Right lobe of liver (tissue), 6 donors: ENCODE results near the gene SUFU. TPM values are rescaled to one million over a fixed set of nuclear protein-coding genes. Genes with fewer than 3 reads are reported as not detected.

Experiments
- ATAC-seq, 4 donors: fragments of 200-7000 bp; cut with Tn5 transposase; one replicate each; pipeline ENCODE4 v1.9.1; 2020; ENCODE audit warnings: mild to moderate bottlenecking in 4 of 4, moderate library complexity in 4 of 4
- DNase-seq, 3 donors: peaks; one replicate each; pipeline ENCODE4 v3.0.0-alpha.2; 2020
- H3K27ac ChIP-seq, 3 donors: fragments of 200-600 bp; one replicate each; pipeline ENCODE4 v1.8.0; 2022
- H3K27me3 ChIP-seq, 2 donors: fragments of 200-600 bp; one replicate each; pipeline ENCODE4 v1.8.0; 2022
- H3K36me3 ChIP-seq, 4 donors: fragments of 200-600 bp; sonication (generic) in 1 of 4; one replicate each; pipeline versions ENCODE4 v1.5.1 to v1.8.0; 2017 to 2022; ENCODE audit warnings: control low read depth in 1 of 4
- H3K4me1 ChIP-seq, 4 donors: fragments of 200-600 bp; sonication (generic) in 1 of 4; one replicate each; pipeline versions ENCODE4 v1.5.1 to v1.8.0; 2017 to 2022; ENCODE audit warnings: control low read depth in 1 of 4
- H3K4me3 ChIP-seq, 3 donors: fragments of 200-600 bp; one replicate each; pipeline ENCODE4 v1.8.0; 2022
- H3K9me3 ChIP-seq, 4 donors: fragments of 200-600 bp; sonication (generic) in 1 of 4; one replicate each; pipeline versions ENCODE4 v1.5.1 to v1.8.0; 2017 to 2022; ENCODE audit warnings: control low read depth in 1 of 4
- CTCF ChIP-seq, 4 donors: fragments of 200-600 bp in 3 of 4; fragments of 450-650 bp in 1 of 4; IDR thresholded peaks; one replicate each; pipeline versions ENCODE4 v1.5.1 to v1.8.0; 2016 to 2022; ENCODE audit warnings: antibody characterized with exemption in 4 of 4, mild to moderate bottlenecking in 2 of 4
- POLR2A ChIP-seq: fragments of 450-650 bp; IDR thresholded peaks from one replicate; pipeline ENCODE4 v1.6.1; 2017; ENCODE audit warnings: antibody characterized with exemption, mild to moderate bottlenecking
- WGBS: methylation state at CpG from one replicate; pipeline ENCODE4 v1.1.6; 2018; ENCODE audit warnings: low coverage, low lambda C conversion rate; ENCODE audit not compliant: insufficient coverage; ENCODE audit errors: missing lambda C conversion rate; 5-methylcytosine and 5-hydroxymethylcytosine counted together
- intact Hi-C, 2 donors: fragments of 100-400 bp; cut with DNase I; formaldehyde crosslinking; loops; one replicate each; pipeline versions ENCODE4 v1.11.2 to v1.14.1; 2022
- total RNA-seq, 6 experiments: library from RNA; depleted of rRNA in 2 of 6; stranded (reverse); fragments of >200 nt in 2 of 6; fragmentation: NEBNext Ultra II Directional in 3 of 6; extraction: Animal tissue kit (Norgen Biotek cat#: 25700) in 3 of 6; gene quantifications; one replicate each; pipeline versions ENCODE4 v1.1.0 to v1.2.4, GENCODE V29; 2016 to 2023
- donor health status: DM: no; HTN: yes; CAD: no.
- donor health status: DM: no; HTN: no; CAD: no.
- donor health status: DM: no; HTN: no; CAD: no.
- donor health status: DM: no; HTN: yes; CAD: no.
- donor health status: DM: no; HTN: yes; CAD: no.

SUFU gene
- total RNA-seq, 6 experiments from 2014 or later = 4.2 to 6.2 (median 5.1) TPM

GRCh38 chr10:102519246-102519825 lies 15.6 kb downstream of the SUFU start:
- peaks cover 0 to 3% (median 0%) of the 10 kb centered on the region in 4 donors for H3K4me1 ChIP-seq
- WGBS = 83% methylated on average over 3 of the region's 12 CpGs
- no peaks in the 10 kb centered on the region for H3K9me3 ChIP-seq
- TF ChIP-seq CTCF (IDR thresholded peaks at IDR 0.05) (no peak), POLR2A (no peak)
- no peak overlapping the region for H3K27ac ChIP-seq
- ATAC-seq (no peak), DNase-seq (no peak)
- intact Hi-C loops = no loop called here
- H3K36me3 ChIP-seq = peaks cover 0 to 5% (median 0%) of the 10 kb centered on the region in 4 donors
- H3K27me3 ChIP-seq = no peaks in the 10 kb centered on the region
- H3K4me3 ChIP-seq = no peak overlapping the region

- Histone ChIP-seq H3K27me3 (no peaks in the 10 kb centered on the region), H3K27ac (no peak overlapping the region), H3K4me3 (no peak overlapping the region), H3K36me3 (peaks cover 0 to 4% (median 0%) of the 10 kb centered on the region in 4 donors), H3K9me3 (no peaks in the 10 kb centered on the region), H3K4me1 (no peaks in the 10 kb centered on the region)
- TF ChIP-seq POLR2A (no peak), CTCF (IDR thresholded peaks at IDR 0.05) (no peak)
- no CpG with 5 or more reads among the region's 1 CpG for WGBS
- intact Hi-C loops = no loop called here
- ATAC-seq (no peak), DNase-seq (peak in 1 of 3 donors; percentile 14)
Measured at GRCh38 chr10:102522874-102523249, 19.1 kb downstream of the SUFU start.

GRCh38 chr10:102523250-102524029 lies 19.7 kb downstream of the SUFU start:
- ATAC-seq (peak; percentile 24 to 59 (median 38)), DNase-seq (peak in 1 of 3 donors; percentile 22)
- Histone ChIP-seq H3K27ac (no peak overlapping the region), H3K4me1 (no peaks in the 10 kb centered on the region), H3K4me3 (no peak overlapping the region), H3K27me3 (no peaks in the 10 kb centered on the region), H3K9me3 (no peaks in the 10 kb centered on the region), H3K36me3 (peaks cover 0 to 4% (median 0%) of the 10 kb centered on the region in 4 donors)
- TF ChIP-seq POLR2A (no peak), CTCF (IDR thresholded peaks at IDR 0.05) (no peak)
- intact Hi-C loops = no loop called here
- WGBS = 68% methylated on average over 4 of the region's 7 CpGs

- ATAC-seq (no peak), DNase-seq (peak in 1 of 3 donors; percentile 0)
- Histone ChIP-seq H3K27me3 (no peaks in the 10 kb centered on the region), H3K4me1 (no peaks in the 10 kb centered on the region), H3K9me3 (no peaks in the 10 kb centered on the region), H3K36me3 (peaks cover 0 to 4% (median 0%) of the 10 kb centered on the region in 4 donors), H3K27ac (no peak overlapping the region), H3K4me3 (no peak overlapping the region)
- intact Hi-C loops = no loop called here
- WGBS = 89% methylated on average over 4 of the region's 4 CpGs
- TF ChIP-seq POLR2A (no peak), CTCF (IDR thresholded peaks at IDR 0.05) (no peak)
Measured at GRCh38 chr10:102524746-102525145, 21.0 kb downstream of the SUFU start.
